Right lobe of liver (tissue), 4 donors: ENCODE results near the gene COL5A1.

Experiments
- CTCF ChIP-seq, 4 donors: fragments of 200-600 bp in 3 of 4; fragments of 450-650 bp in 1 of 4; IDR thresholded peaks; one replicate each; pipeline versions ENCODE4 v1.5.1 to v1.8.0; 2016 to 2022; ENCODE audit warnings: antibody characterized with exemption in 4 of 4, mild to moderate bottlenecking in 2 of 4
- POLR2A ChIP-seq: fragments of 450-650 bp; IDR thresholded peaks from one replicate; pipeline ENCODE4 v1.6.1; 2017; ENCODE audit warnings: antibody characterized with exemption, mild to moderate bottlenecking
- donor health status: DM: no; HTN: no; CAD: no.
- donor health status: DM: no; HTN: no; CAD: no.
- donor health status: DM: no; HTN: yes; CAD: no.

- TF ChIP-seq CTCF (IDR thresholded peaks at IDR 0.05) (no peak), POLR2A (no peak)
Measured at GRCh38 chr9:134836406-134836970, 194.9 kb downstream of the COL5A1 start.
